Retinal pigment epithelial cell (primary cell): ENCODE results near the gene COP1.
"Not testable (repeated sequence)": the region's sequence is repeated elsewhere in the genome, so short reads cannot be mapped to it uniquely, and the experiment has no call there.

Experiments
- DNase-seq: peaks from one replicate; pipeline ENCODE4 v3.0.0-alpha.2; 2010; ENCODE audit warnings: low read depth
- H3K4me3 ChIP-seq: 2 replicates; pipeline ENCODE4 v1.5.1; 2011; ENCODE audit warnings: mild to moderate bottlenecking, low read length, control low read depth, moderate library complexity
- TF ChIP-seq, protein P1 (sequence below): conservative IDR thresholded peaks from 2 replicates; pipeline ENCODE4 v1.5.1; 2011; ENCODE audit warnings: low read depth, low read length, control low read depth, inconsistent platforms

The COP1 gene

GRCh38 chr1:175984813-175985212 lies 222.3 kb downstream of the COP1 start:
- TF ChIP-seq, protein P1, sequence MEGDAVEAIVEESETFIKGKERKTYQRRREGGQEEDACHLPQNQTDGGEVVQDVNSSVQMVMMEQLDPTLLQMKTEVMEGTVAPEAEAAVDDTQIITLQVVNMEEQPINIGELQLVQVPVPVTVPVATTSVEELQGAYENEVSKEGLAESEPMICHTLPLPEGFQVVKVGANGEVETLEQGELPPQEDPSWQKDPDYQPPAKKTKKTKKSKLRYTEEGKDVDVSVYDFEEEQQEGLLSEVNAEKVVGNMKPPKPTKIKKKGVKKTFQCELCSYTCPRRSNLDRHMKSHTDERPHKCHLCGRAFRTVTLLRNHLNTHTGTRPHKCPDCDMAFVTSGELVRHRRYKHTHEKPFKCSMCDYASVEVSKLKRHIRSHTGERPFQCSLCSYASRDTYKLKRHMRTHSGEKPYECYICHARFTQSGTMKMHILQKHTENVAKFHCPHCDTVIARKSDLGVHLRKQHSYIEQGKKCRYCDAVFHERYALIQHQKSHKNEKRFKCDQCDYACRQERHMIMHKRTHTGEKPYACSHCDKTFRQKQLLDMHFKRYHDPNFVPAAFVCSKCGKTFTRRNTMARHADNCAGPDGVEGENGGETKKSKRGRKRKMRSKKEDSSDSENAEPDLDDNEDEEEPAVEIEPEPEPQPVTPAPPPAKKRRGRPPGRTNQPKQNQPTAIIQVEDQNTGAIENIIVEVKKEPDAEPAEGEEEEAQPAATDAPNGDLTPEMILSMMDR = no peak
- DNase-seq = no peak
- H3K4me3 ChIP-seq = no peak overlapping the region

- TF ChIP-seq, protein P1 = no peak
- H3K4me3 ChIP-seq = no peak overlapping the region
- DNase-seq = no peak
Measured at GRCh38 chr1:175984057-175984812, 222.9 kb downstream of the COP1 start.

- H3K4me3 ChIP-seq, DNase-seq: not testable (repeated sequence)
Measured at GRCh38 chr1:175983363-175983762, 223.7 kb downstream of the COP1 start.

- no peak for DNase-seq
- no peak overlapping the region for H3K4me3 ChIP-seq
- TF ChIP-seq, protein P1 = no peak
Measured at GRCh38 chr1:175981128-175981527, 226.0 kb downstream of the COP1 start.

GRCh38 chr1:175978926-175979325 lies 228.2 kb downstream of the COP1 start:
- no peak for DNase-seq
- no peak overlapping the region for H3K4me3 ChIP-seq
- TF ChIP-seq, protein P1 = no peak

- H3K4me3 ChIP-seq = no peak overlapping the region
- DNase-seq = no peak
Measured at GRCh38 chr1:175978476-175978875, 228.6 kb downstream of the COP1 start.

DNA sequence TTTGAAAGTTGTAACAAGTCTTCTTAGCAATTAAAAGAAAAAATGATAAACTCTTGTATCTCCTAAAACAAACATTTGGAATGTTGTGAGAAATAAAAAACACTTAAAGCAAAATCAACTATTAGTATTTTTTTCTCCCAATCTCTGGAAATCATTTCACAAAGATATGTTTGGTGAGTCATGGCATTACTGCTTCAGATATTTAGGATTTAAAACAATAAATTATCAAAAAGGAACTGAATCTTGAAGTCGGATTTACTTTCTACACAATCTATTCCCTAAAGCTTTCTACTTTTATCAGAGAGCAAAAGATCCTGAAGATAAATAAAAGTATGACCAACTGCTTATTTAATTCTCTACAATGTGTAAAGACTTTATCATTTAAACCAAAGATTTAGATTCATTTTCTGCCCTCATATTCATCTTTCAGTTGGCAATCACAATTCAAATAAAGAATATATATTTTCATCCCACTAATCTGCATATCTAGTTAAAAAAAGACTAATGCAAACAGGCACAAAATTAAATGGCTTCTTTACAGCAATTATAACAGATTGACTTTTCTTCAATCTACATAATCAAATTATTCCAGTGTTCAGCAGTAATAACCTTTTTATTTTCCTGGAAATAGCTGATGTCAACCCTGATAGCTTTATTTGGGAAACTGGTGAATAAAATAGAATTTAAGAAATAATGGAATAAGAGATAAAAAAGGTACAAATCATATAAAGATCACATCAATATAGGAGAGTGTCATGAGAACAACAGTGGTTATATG lies 230.0 kb downstream of the COP1 start:
- no peak for DNase-seq
- TF ChIP-seq, protein P1 = no peak

More at GRCh38 chr1:175978476-175978875, 228.6 kb downstream of the COP1 start:
- TF ChIP-seq, protein P1 = no peak

More for the DNA sequence above, 230.0 kb downstream of the COP1 start:
- H3K4me3 ChIP-seq = no peak overlapping the region
